Kidney (tissue), 14 donors: ENCODE measurements around the gene ITGB8. TPM values are rescaled to one million over a fixed set of nuclear protein-coding genes. Genes with fewer than 3 reads are reported as not detected.

Experiments
- DNase-seq, 5 donors: peaks; one replicate each; pipeline ENCODE4 v3.0.0-alpha.2; 2013 to 2020
- FAIRE-seq: peaks from 2 replicates; lab custom pipeline; 2012; peaks lifted over from hg19 to GRCh38; lab: Jason Lieb, UNC
- H3K27ac ChIP-seq, 2 donors: one replicate each; pipeline ENCODE4 v1.7.0; 2013; ENCODE audit warnings: low read depth in 2 of 2, low read length in 2 of 2, inconsistent platforms in 1 of 2
- H3K27me3 ChIP-seq: one replicate; pipeline ENCODE4 v1.7.1; 2013; ENCODE audit warnings: low read length, inconsistent platforms; ENCODE audit not compliant: control insufficient read depth, insufficient read depth
- H3K36me3 ChIP-seq, 3 donors: one replicate each; pipeline versions ENCODE4 v1.7.0 to v1.7.1; 2013; ENCODE audit warnings: low read length in 3 of 3, control low read depth in 1 of 3, inconsistent platforms in 1 of 3; ENCODE audit not compliant: insufficient read depth in 3 of 3, control insufficient read depth in 2 of 3
- H3K4me1 ChIP-seq, 3 donors: one replicate each; pipeline versions ENCODE4 v1.7.0 to v1.7.1; 2013; ENCODE audit warnings: low read length in 3 of 3, inconsistent platforms in 1 of 3, low read depth in 1 of 3; ENCODE audit not compliant: control insufficient read depth in 2 of 3, insufficient read depth in 2 of 3
- H3K4me3 ChIP-seq, 3 donors: one replicate each; pipeline versions ENCODE4 v1.7.0 to v1.8.1; 2013; ENCODE audit warnings: low read length in 3 of 3, control low read depth in 1 of 3, inconsistent platforms in 1 of 3
- H3K9ac ChIP-seq, 3 donors: one replicate each; pipeline versions ENCODE4 v1.7.0 to v1.7.1; 2013; ENCODE audit warnings: low read length in 3 of 3, control low read depth in 1 of 3, inconsistent platforms in 1 of 3
- H3K9me3 ChIP-seq, 3 donors: one replicate each; pipeline versions ENCODE4 v1.7.0 to v1.7.1; 2013; ENCODE audit warnings: low read length in 3 of 3, control low read depth in 1 of 3, inconsistent platforms in 1 of 3; ENCODE audit not compliant: control insufficient read depth in 2 of 3, insufficient read depth in 1 of 3
- CTCF ChIP-seq: IDR thresholded peaks from 3 replicates; pipeline ENCODE4 v1.5.1; 2012; ENCODE audit warnings: mild to moderate bottlenecking, moderate library complexity, borderline replicate concordance; ENCODE audit not compliant: insufficient read depth; ENCODE audit errors: extremely low read depth
- intact Hi-C: fragments of 100-400 bp; cut with DNase I; formaldehyde crosslinking; loops from one replicate; pipeline ENCODE4 v1.11.1; 2022
- polyA plus RNA-seq: library from polyadenylated mRNA; stranded (reverse); fragments of 350-450 nt; fragmentation: Illumina TruSeq; extraction: RNeasy Lipid Tissue Mini Kit (QIAGEN cat#74804); gene quantifications from one replicate; pipeline ENCODE4 v1.2.3, GENCODE V29; 2014; ENCODE audit warnings: low read depth, low replicate concordance; ENCODE audit not compliant: insufficient read depth
- total RNA-seq: library from RNA; stranded (reverse); fragmentation: NEBNext Ultra II Directional; extraction: Animal tissue kit (Norgen Biotek cat#: 25700); gene quantifications from one replicate; pipeline ENCODE4 v1.2.1, GENCODE V29; 2021
- donor health status: control.
- donor health status: control.
- donor health status: control.
- donor health status: control.
- donor health status: control.
- donor health status: DM: yes; HTN: yes; CAD: no.
- donor health status: Normal renal cell carcinoma (clear cell type).

The ITGB8 gene
- total and polyA plus RNA-seq, 2 donors from 2014 or later, result 10.3 to 213 TPM

GRCh38 chr7:20350518-20350951 lies 19.8 kb downstream of the ITGB8 start:
- Histone ChIP-seq H3K4me3 (peak overlapping the region in 1 of 3 donors; percentile 29), H3K4me1 (peaks cover 0 to 9% (median 0%) of the 10 kb centered on the region in 3 donors), H3K9ac (peak overlapping the region in 1 of 3 donors; percentile 37), H3K27ac (peak overlapping the region; percentile 26 to 35), H3K36me3 (no peaks in the 10 kb centered on the region), H3K9me3 (no peaks in the 10 kb centered on the region), H3K27me3 (no peaks in the 10 kb centered on the region)
- intact Hi-C loops, result no loop called here
- DNase-seq (peak in 3 of 5 donors; percentile 31 to 67 (median 55)), FAIRE-seq (no peak)
- TF ChIP-seq CTCF, result no peak

DNA sequence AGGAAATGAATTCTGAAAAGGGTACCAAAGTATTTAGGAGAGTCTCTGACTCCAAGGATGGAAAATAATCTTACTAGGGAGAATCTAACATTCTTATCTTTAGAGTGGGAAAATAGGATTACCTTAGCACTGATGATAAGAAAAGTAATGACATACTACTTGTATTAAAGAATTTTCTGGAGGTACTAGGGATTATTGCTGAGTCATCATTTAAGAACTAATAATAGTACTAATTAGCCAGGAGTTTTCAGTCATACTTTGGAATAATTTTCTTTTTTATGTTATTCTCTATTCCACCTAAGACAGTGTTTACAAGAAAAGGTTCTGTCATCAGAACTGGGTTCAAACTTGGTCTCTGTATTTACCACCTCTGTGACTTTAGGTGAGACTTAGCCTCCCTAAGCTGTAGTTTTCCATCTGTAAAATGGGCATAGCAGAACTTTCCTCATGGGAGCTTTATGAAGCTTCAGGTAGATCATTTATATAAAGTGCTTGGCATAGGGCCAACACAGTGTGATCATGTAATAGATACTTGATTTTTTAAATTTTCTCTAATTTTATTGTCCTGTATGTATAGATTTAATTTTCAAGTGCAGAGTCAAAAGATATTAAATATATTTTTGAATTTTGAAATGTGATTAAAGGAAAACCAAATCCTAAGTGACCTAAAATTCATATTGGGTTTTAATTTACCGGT lies 20.4 kb downstream of the ITGB8 start:
- H3K9ac ChIP-seq, result no peak overlapping the region

GRCh38 chr7:20351901-20352300 lies 21.2 kb downstream of the ITGB8 start:
- intact Hi-C loops, result no loop called here
- Histone ChIP-seq H3K36me3 (no peaks in the 10 kb centered on the region), H3K9ac (no peak overlapping the region), H3K4me1 (peaks cover 0 to 9% (median 4%) of the 10 kb centered on the region in 3 donors), H3K9me3 (no peaks in the 10 kb centered on the region), H3K4me3 (no peak overlapping the region), H3K27ac (no peak overlapping the region), H3K27me3 (no peaks in the 10 kb centered on the region)
- DNase-seq, result peak in 2 of 5 donors; percentile 56 to 86
- TF ChIP-seq CTCF, result no peak
- no peak for FAIRE-seq

More for the DNA sequence above, 20.4 kb downstream of the ITGB8 start:
- DNase-seq, result no peak
- peak overlapping the region in 1 of 2 donors; percentile 26 for H3K27ac ChIP-seq
- intact Hi-C loops, result no loop called here
- no peaks in the 10 kb centered on the region for H3K36me3 ChIP-seq
- TF ChIP-seq CTCF, result no peak
- H3K27me3 ChIP-seq, result no peaks in the 10 kb centered on the region
- H3K9me3 ChIP-seq, result no peaks in the 10 kb centered on the region
- no peak overlapping the region for H3K4me3 ChIP-seq
- no peak for FAIRE-seq
- peaks cover 0 to 9% (median 4%) of the 10 kb centered on the region in 3 donors for H3K4me1 ChIP-seq
